Stimulated activated CD8-positive, alpha-beta memory T cell treated with anti-CD3 and anti-CD28 coated beads, Interleukin-2, amount 100 ng/mL, for 1 hour (primary cell): ENCODE results near the gene CCN2.
"Not testable (repeated sequence)": the region's sequence is repeated elsewhere in the genome, so short reads cannot be mapped to it uniquely, and the experiment has no call there.

Experiments
- DNase-seq, 2 donors: peaks; one replicate each; pipeline ENCODE4 v3.0.0-alpha.2; 2020; ENCODE audit warnings: low read depth in 2 of 2

CCN2 gene

DNA sequence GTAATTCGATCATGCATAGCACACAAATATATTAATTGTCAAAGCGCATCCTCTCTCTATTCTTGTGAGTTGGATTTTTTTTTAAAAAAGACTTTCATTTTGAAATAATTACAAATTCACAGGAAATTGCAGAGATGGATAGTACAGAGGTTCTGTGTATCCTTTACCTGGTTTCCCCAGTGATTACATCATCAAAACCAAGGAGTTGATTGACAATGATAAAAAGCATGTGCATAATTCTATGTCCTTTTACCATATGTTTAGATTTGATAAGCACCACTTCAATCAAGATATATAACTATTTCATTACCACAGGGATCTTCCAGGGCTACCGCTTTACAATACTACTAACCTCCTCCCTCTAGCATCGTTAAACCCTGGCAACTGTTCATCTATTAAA is 40.2 kb downstream of the CCN2 start:
- no peak for DNase-seq

DNA sequence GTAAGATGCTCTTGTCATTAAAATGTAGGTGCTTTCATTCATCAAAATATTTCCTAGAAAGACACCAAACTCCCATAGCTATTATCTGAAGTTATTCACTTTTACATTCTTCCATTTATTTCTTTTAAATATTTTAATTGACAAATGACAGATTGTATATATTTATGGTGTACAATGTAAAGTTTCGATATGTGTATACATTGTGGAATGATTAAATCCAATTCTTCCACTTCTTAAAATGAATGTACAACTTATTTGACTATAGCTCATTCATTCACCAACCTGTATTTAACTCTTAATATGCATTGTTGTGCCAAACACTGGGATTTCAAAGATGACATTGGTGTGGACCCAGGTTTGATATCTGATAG is 41.0 kb downstream of the CCN2 start:
- DNase-seq, result no peak

DNA sequence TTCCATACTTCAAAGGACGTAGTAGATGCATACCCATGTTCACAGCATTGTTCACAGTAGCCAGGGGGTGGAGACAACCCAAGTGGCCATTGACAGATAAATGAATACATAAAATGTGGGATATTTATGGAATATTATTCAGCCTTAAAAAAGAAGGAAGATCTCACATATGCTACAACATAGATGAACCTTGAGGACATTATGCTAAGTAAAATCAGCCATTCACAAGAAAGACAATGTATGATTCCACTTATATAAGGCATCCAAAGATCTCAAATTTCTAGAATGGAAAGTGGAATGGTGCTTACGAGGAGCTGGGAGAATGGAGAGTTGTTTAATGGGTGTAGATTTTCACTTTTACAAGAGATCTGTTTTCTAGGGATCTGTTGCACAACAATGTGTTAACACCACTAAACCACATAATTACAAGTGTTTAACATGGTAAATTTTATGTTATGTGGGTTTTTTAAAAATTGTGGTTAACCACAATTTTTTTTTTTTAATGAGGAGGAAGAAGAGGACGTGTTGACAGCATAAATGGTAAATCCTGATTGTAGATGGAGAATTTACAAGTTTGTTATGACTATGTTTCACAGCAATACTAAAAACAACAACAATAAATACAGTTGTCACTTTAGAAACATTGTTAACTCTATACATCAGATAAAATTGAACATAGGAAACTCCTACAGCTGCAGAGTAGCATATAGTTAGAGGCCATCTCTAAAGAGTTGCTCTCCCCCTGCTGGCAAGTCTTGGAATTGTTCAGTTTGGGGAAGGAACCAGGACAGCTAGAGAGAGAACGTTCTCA is 41.6 kb downstream of the CCN2 start:
- peak; percentile 23 to 38 for DNase-seq

DNA sequence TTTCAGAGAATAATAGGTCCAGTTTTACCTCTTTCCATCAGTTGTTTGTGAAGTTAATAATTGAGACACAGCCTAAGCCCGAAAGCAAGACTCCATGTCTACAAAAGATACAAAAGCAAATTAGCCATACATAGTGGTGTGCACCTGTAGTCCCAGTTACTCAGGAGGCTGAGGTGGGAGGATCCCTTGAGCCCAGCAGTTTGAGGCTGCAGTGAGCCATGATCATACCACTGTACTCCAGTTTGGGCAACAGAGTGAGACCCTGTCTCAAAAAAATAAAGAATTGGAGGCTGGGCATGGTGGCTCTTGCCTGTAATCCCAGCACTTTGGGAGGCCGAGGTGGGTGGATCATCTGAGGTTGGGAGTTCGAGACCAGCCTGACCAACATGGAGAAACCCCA is 42.4 kb downstream of the CCN2 start:
- not testable (repeated sequence) for DNase-seq

DNA sequence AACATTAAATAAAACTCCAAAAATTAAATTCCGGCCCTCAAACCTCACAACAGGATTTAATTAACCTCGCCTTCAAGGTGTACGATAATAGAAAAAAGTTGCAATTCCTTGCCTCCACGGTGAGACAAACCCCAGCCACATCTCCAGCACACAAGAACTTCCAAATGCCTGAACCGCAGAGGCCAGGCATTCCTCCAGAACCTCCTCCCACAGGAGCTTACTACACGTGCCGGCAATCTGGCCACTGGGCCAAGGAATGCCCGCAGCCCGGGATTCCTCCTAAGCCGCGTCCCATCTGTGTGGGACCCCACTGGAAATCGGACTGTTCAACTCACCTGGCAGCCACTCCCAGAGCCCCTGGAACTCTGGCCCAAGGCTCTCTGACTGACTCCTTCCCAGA is 47.4 kb downstream of the CCN2 start:
- not testable (repeated sequence) for DNase-seq

DNA sequence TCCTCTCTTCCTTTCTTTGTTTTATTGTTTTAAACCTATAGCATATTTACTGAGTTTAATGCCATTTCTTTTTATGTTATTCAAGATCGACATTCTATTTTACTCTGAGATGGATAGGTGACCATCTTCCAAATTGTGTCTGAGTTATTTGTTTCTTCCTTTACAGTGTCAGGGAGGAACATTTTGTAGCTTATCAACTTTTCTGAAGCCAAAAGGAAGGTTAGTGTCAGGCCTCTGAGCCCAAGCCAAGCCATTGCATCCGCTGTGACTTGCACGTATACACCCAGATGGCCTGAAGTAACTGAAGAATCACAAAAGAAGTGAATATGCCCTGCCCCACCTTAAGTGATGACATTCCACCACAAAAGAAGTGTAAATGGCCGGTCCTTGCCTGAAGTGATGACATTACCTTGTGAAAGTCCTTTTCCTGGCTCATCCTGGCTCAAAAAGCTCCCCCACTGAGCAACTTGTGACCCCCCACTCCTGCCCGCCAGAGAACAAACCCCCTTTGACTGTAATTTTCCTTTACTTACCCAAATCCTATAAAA is 49.8 kb downstream of the CCN2 start:
- not testable (repeated sequence) for DNase-seq

DNA sequence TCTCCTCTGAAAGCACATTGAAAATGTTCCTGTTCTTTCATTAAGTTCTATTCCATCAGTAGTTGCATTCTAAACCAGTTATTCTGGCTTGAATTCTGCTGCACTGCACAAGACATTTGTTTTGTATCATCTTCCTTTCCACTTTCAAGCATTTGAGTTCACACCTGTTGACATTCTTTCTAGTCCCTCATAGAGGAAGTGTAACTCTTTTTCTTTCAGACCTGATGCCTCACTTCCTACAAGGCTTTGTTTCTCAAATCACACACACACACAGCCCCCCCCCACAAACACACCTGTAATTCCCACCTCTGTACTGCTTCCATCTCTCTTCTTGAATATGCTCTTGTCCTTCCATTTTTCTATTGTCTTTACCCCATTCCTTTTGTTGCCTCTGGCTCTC is 50.9 kb downstream of the CCN2 start:
- DNase-seq, result no peak

DNA sequence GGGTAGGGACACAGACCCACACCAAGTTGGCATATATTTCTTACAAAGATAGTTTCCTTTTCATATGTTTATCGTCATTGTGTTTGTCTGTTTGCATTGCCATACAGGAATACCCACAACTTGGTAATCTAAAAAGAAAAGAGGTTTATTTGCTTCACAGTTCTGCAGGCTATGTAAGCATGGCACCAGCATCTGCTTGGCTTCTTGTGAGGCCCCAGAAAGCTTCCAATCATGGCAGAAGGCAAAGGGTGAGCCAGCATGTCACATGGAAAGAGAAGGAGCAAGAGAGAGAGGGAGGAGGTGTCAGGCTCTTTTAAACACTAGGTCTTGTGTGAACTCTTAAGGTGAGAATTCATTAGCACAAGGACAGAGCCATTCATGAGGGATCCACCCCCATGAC is 52.5 kb downstream of the CCN2 start:
- DNase-seq, result no peak
